Fibroblast of upper back skin (primary cell): ENCODE measurements around the gene ATRNL1.
"Not testable (repeated sequence)": the region's sequence is repeated elsewhere in the genome, so short reads cannot be mapped to it uniquely, and the experiment has no call there.

ENCODE experiments used
- DNase-seq: peaks from one replicate; pipeline ENCODE4 v3.0.0-alpha.2; 2013

ATRNL1 gene

GRCh38 chr10:115773832-115774231 is 680.7 kb downstream of the ATRNL1 start:
- DNase-seq = no peak

DNA sequence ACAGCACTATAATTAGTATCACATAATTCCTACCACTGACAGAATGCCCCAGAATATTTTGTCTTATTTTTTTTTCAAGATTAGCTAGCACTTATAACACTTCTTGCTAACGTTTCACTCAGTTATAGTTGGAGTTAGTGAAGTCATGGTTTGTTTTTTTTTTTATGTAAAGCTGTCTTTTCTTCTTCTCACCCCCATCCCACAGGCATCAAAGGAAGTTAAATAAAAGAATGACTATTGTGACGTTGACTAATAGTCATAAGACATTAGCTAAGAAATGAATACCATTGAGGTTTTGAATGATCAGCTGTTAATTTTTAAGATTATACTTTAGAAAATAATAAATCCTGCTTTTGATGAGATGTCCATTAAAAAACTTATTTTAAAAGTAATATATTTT is 681.6 kb downstream of the ATRNL1 start:
- no peak for DNase-seq

DNA sequence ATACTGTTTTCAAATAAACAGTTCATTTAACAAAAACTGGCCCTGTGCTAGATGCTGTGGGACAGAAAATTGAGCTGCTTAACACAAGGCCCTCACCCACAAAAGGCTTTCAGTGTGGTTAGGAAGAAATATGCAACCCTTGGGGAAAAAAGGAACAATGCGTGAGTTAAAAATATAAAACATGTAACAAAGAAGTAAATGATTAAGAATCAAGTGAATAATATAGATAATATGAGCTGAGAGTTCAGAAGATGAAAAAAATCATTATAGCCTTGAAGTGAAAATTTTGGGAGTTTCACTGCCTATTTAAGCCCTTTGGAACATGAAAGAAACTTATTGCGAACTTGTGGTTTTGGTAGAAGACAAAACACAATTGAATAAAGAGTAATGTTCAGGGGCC is 684.5 kb downstream of the ATRNL1 start:
- no peak for DNase-seq

- no peak for DNase-seq
These were observed 697.1 kb downstream of the ATRNL1 start for GRCh38 chr10:115790220-115790619.

- DNase-seq = no peak
These were observed 702.8 kb downstream of the ATRNL1 start for GRCh38 chr10:115795964-115796363.

GRCh38 chr10:115801457-115801856 is 708.3 kb downstream of the ATRNL1 start:
- no peak for DNase-seq

DNA sequence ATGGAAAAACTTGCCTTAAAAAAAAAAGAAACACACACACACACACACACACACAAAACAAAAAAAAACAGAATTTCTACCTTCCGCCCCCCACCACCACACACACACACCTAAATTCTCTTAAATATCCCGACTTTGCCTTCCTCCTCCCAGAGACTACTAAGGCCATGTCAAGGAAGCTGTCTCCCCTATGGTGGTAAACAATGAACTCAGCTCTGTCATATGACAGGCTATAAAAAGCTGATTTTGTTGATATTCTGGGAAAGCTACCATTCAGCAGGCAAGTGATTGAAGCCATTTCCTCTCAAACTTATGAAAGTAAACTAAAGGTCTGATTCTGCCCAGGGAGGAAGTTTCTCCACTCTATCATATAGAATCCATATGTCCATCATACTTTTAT is 708.8 kb downstream of the ATRNL1 start:
- DNase-seq = no peak

GRCh38 chr10:115802911-115803310 is 709.7 kb downstream of the ATRNL1 start:
- DNase-seq = no peak

DNA sequence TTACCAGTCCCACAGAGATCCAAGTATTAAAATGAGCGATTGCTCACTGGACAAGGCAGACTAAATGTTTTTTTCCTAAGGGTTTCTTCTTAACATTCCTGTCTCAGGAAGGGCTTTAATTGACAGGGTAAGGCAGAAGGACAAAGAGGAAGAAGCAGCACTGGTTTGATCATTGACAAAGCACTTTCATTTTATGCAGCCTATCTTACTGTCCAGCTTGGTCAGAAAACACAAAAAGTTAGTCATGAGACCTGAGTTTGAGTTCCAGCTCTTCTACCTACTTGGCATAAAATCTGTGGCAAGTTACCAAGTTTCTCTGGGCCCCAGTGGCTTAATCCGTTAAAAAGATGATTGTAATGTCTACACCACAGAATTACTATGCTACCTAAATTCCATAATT is 721.4 kb downstream of the ATRNL1 start:
- no peak for DNase-seq

GRCh38 chr10:115818012-115818411 is 724.8 kb downstream of the ATRNL1 start:
- DNase-seq = peak; percentile 33

GRCh38 chr10:115826396-115826795 is 733.2 kb downstream of the ATRNL1 start:
- no peak for DNase-seq

DNA sequence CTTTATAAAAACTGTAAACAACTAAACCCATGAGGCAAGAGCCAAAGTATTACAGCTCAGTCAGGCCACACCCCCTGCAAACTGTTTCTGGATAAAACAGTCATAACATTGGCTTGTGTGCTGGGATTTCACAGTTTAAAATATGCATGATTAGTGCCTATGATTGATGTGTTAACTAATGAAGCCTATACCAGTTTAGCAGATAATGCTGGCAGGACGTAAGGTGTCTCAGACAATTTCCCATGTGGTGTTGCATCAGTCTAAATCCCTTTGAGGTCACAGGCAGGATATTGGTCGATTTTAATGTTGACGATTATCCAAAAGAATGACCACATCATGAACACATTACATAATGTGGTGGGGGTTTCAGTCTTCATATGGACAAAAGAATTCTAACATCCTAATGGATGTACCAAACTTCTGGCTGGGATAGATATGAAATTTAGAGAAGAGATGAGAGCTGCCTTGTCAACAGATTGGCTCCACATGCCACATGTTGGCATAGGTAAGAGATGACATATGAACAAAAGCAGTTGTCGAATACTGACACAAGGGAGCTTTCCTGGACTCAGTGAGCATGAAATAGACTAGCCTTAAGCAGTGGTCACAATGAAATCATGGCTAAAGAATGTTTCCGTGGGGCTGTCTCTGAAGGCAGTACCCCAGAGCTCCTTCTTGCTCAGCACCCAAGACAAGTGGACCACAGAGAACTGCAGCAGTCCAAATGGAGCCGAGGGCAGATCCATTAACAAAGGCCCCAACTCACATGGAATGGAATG is 734.3 kb downstream of the ATRNL1 start:
- peak; percentile 76 for DNase-seq

GRCh38 chr10:115828182-115828581 is 735.0 kb downstream of the ATRNL1 start:
- not testable (repeated sequence) for DNase-seq

DNA sequence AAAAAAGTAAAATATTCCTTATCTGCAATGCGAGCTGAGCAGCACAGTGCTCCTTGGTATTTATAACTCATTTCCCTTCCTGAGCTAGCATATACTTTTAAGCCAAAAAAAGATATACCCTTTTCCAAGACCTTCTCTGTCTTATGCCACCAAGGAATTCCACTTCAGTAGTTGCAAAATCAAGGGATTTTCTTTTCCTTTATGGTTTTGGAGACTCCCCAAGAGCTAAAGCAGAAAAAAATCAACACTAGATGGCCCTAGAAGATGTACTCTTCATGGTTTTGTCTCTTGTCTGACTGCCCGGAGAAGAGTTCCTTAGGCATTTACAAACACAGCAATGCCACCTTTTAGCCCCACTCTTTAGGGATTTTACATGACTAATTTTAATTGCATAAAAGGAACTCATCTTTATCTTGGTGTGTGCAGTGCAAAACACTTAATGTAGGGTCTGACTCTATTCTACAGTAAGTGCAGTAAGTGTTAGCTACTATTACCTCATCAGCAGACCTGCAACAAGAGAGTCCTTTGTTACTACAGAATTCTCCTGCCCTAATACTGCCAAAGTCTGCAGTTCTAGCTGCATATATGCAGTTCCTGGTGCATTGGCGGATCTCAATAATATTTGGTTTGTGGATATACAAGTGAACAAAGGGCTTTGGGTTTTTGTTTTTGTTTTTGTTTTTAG is 736.5 kb downstream of the ATRNL1 start:
- DNase-seq = peak; percentile 80

DNA sequence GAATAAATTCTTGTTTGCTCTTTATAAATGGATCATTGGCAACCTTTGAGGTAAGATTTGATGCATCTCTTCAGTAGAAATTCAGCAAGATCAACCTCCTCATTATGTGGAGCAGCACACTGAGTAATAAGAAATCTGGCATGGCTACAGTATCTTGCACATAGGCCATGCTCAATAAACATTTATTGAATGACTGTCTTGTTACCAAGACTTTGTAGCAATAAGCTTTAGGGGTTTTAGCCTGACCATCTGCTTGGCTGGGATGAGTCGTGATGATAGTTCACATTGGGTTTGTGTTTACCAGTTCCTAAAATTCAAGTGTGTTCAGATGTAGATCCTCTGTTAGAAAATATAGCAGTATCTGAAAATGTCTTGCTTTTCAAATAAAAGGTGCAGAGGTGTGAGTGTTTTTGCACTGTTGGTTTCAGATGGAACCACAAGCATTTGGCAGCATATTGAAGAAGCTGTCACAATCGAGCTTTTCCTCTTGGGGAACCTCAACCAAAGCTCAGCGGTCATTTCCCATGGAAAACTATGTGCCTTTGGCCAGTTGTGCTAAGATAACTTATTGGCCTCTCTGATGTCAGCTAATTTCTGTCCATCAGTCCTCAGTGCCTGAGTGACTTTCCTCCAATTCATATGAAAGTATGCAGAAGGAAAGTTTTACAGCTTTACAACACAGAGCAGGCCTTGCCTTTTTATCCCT is 737.3 kb downstream of the ATRNL1 start:
- peak; percentile 64 for DNase-seq

DNA sequence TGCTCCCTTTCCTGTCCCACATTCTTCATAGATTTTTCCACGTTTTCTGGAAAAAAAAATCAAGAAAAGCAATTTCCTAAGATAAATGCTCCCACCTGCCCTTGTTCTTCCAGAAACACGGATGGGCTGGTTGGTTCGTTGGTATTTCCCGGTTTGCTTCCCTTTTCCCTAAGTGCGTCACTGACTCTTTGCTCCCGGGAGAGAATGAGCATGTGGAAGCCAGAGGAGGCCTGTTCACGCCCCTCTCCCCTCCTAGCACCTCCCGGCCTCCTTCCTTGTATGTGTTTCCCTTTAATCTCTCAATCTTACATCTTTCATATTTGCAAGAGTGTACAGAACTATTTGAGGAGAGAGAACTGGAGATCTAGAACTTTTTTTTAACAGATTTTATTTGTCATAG is 737.9 kb downstream of the ATRNL1 start:
- peak; percentile 41 for DNase-seq

- no peak for DNase-seq
These were observed 740.0 kb downstream of the ATRNL1 start for GRCh38 chr10:115833119-115833518.

DNA sequence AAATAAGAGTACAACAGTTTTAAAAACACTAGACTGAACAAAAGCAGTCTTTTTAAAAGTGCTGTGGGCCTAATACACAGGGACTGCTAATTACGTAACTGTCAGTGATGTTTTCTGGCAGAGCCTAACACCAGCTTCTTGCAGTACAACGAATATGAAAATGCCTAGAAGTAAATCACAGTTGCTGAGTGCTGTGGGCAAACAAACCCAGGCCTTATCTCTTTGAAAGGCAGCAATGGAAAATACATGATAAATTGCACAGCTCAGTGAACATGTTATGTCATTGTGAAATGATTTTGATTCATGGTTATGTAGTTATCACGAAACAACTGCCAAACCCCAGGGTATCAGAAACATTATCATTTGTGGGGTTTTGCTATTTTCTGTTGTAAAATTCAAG is 751.4 kb downstream of the ATRNL1 start:
- peak; percentile 72 for DNase-seq

DNA sequence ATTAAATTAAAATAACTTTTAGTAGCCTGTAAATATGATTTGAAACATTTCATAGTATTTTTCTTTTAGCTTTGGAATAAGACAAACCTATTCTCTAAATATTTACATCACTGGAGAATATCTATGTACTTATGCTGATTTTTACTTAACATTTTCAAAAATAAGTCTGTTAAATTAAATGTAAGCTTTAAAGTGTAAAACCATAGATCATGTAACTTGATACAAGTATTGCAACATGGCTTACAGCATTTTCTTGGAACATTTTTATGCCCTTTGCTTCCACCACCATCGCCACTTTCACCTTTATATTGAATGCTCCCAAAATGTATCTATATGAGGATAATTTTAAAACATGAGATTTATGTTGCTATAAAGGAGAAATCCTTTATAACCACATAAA is 752.8 kb downstream of the ATRNL1 start:
- no peak for DNase-seq

DNA sequence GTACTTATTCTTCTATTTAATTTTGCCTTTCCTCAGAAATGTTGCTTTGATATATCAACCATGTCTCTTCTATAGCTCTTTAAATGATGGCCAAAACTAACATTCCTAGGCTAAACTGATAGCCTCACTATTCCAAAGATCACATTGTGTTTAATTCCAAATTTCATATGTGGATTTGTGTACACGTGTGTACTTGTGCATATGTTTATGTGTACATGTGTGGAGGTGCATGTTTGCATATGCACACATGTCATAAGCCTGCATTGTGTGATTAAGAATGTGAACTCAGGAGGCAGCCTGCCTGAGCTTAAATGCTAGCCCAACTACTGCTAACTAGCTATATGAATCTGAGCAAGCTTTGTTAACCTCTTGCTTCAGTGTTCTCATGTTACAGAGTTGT is 753.4 kb downstream of the ATRNL1 start:
- no peak for DNase-seq

DNA sequence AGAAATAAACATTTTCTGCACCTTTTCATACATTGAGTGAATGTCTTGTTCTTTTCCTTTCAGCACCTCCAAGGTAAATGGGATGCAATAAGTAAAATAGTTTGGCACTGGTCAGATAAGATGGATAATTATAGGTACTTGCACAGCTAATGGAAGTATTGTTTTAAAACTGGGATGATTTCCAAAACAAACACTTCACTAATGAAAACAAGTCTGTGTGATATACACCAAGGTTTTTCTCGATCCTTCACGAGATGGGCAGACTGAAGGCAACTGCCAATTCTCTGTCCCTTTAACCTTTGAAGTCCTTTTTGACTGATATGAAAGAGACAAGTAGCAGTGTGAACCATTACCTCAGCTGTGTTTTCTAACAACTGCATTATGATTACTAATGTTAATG is 756.0 kb downstream of the ATRNL1 start:
- no peak for DNase-seq

DNA sequence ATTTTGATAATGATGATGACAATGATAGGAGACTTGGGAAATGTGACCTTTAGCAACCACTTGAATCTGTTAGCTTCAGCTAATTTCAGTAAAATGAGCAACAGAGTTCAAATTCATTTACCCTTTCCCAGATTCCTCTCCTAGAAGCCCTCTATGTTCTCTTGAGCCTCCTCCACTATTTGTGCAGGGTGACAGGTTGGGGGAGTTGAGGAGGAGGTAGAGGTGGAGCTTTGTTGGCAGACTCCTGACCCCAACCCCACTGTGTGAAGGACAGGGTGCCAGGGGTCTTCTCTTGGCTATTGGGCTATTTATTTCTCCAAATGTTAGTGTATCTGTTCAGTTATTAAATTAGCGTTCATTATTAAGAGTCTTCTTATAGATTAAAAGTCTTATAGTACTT is 757.5 kb downstream of the ATRNL1 start:
- DNase-seq = no peak

- DNase-seq = no peak
These were observed 758.5 kb downstream of the ATRNL1 start for GRCh38 chr10:115851695-115852094.
